ENCODE data around the gene AVL9. TPM values are rescaled to one million over a fixed set of nuclear protein-coding genes. Genes with fewer than 3 reads are reported as not detected.
A peak's percentile ranks its signal among the peaks of the same experiment; 100 is the strongest.

Gene AVL9
- total and polyA plus RNA-seq, 9 of the 15 experiments (the other 6 are each of a cell fraction or from before 2014, with no cell fraction given), result 6.4 to 66.2 (median 30.1) TPM

DNA sequence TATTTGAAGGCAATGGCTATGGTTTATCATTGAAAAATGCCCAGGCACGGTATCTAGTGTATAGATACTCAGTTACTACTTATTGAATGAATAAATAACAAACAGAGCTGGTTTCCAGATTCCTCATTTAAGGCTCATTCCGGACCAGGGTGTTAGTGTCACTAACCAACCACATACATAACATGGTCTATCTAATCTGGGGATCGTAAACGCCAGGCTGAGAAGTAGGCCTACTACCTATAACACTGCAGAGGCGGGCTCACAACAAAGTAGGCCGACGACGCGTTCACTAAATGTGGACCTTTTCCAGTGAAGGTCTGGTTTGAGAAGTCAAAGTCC, 5.5 kb upstream of the AVL9 start (continued):
- 0 out of 2 replicates have a peak, but pooled peaks have one; percentile 32 for TF ChIP-seq SMARCC2 (IDR thresholded peaks at IDR 0.05; ENCODE audit: low read depth)

DNA sequence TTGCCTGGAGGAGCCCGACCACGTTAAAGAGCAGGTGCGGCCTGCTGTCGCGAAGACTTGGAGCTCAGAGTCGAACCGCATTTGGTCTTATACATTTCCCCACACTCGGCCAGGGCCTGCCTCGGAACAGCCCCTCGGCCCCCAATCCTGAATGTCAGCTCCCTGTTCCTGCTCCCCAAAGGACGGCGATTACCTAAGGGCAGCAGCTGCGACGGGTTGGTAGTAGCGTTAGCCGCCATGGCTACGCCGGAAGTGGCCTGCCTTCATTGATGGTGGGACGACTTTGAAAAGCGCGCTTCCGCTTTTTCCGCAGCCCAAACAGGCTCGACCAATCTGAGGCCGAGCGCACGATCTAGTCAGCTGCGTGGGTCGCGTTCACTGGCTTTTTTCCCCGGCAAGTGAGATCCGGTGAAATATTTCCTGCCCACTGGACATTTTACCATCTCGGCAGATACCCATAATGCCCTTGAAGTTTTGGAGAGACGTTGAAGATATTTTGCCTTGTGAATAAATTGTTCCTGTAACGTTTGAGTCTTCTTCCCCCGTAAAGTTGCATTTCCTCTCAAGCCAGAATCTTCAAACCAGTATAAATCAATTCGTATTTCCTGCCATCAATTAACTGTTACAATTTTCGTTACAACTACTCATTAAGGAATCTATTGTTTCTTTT, 5.0 kb upstream of the AVL9 start, which contains the start of gene LSM5:
Gene LSM5 (minus strand): TSS at position 254 of the 670 bp plus-strand sequence. CDS start 15 bp downstream, at position 239.
- DNase-seq (ENCODE audit: extremely low read depth in 1 of 4, low spot score in 3 of 4) (peak; percentile 71 to 97 (median 77)), FAIRE-seq (peak; percentile 91), ATAC-seq (peak; percentile 87)
- H3K79me2 ChIP-seq (ENCODE audit: control insufficient read depth, insufficient read depth, low read length), result peaks cover 29% of the 10 kb centered on the region
- H3K9ac ChIP-seq (ENCODE audit: insufficient read depth in 1 of 2, low read depth in 2 of 2, low read length in 2 of 2), result peak within 1 kb of the TSS; percentile 88 to 95
- no peaks in the 10 kb centered on the region for H3K9me3 ChIP-seq (replicated peaks; ENCODE audit: control insufficient read depth, insufficient read depth, low read depth, low read length)
- intact Hi-C loops (cut with micrococcal nuclease) (loop anchor here (2.0 to 10.0 kb wide), 5 partner anchors 62 to 575 kb away; partner anchors contain the start of genes KBTBD2 and NT5C3A), in situ Hi-C loops (cut with MboI) (no loop called here)
- ChIA-PET POLR2A (interaction anchor here (0.6 to 1.7 kb wide), 9 partner anchors 9 to 778 kb away, joined by 3 to 5 read pairs (median 3); partner anchors contain the start of gene FKBP9), CTCF (ENCODE audit: low intra/inter-chr PET ratio) (no interaction called here)
- peaks cover 33% of the 10 kb centered on the region; the same call in 2 of the 3 replicates for H3K36me3 ChIP-seq (ENCODE audit: control insufficient read depth, insufficient read depth, low read length)
- no peaks in the 10 kb centered on the region for H4K20me1 ChIP-seq (replicated peaks; ENCODE audit: control insufficient read depth, insufficient read depth, low read length)
- peak within 1 kb of the TSS; percentile 87 for H2AFZ ChIP-seq (ENCODE audit: low read depth, low read length)
- H3K9me1 ChIP-seq (ENCODE audit: control insufficient read depth, insufficient read depth, low read length), result no peaks in the 10 kb centered on the region
- H3K4me2 ChIP-seq (ENCODE audit: insufficient read depth, low read length), result peak within 1 kb of the TSS; percentile 96
- H3K4me1 ChIP-seq (replicated peaks in 1 of 2; ENCODE audit: control insufficient read depth in 2 of 2, insufficient read depth in 2 of 2, low read length in 2 of 2), result peaks cover 0 to 3% of the 10 kb centered on the region in 2 experiments; a peak in 2 of 5 replicates
- H3K4me3 ChIP-seq, result peak within 1 kb of the TSS; percentile 62
- H3K27ac ChIP-seq (ENCODE audit: extremely low read depth, low read depth, low read length), result peak within 1 kb of the TSS; percentile 81
- no peaks in the 10 kb centered on the region for H3K27me3 ChIP-seq (ENCODE audit: control insufficient read depth in 2 of 2, insufficient read depth in 2 of 2, low read length in 2 of 2)
- no TSS peak for BruUV-seq (replicated peaks)
- WGBS (ENCODE audit: insufficient coverage, low coverage, missing lambda C conversion rate), result under 1% methylated on average over 36 of the region's 38 CpGs
- TF ChIP-seq ERF (CRISPR knock-in tag; IDR thresholded peaks at IDR 0.05) (no peak), MXI1 (IDR thresholded peaks at IDR 0.05; ENCODE audit: low read depth, low read length) (0 out of 2 replicates have a peak, but pooled peaks have one; percentile 11), GATAD2B (IDR thresholded peaks at IDR 0.05; ENCODE audit: borderline replicate concordance) (peak; percentile 53; the same call in 1 of the 2 replicates), ZKSCAN1 (IDR thresholded peaks at IDR 0.05; ENCODE audit: low read depth, low read length) (peak; percentile 83), ZC3H8 (IDR thresholded peaks at IDR 0.05) (0 out of 2 replicates have a peak, but pooled peaks have one; percentile 64), ZEB2 (IDR thresholded peaks at IDR 0.05) (peak; percentile 90), KAT2B (IDR thresholded peaks at IDR 0.05; ENCODE audit: low read depth, low read length) (no peak), MBD2 (IDR thresholded peaks at IDR 0.05; ENCODE audit: borderline replicate concordance, low read depth) (peak; percentile 75; the same call in 1 of the 2 replicates), MTA3 (IDR thresholded peaks at IDR 0.05; ENCODE audit: borderline replicate concordance) (peak; percentile 77; the same call in 1 of the 2 replicates), ARHGAP35 (IDR thresholded peaks at IDR 0.05; ENCODE audit: partially characterized antibody) (no peak), ZNF232 (CRISPR knock-in tag; IDR thresholded peaks at IDR 0.05) (0 out of 2 replicates have a peak, but pooled peaks have one; percentile 65), HNRNPH1 (optimal IDR thresholded peaks at IDR 0.05; ENCODE audit: low read depth, low read length) (no peak), HDAC8 (tag; IDR thresholded peaks at IDR 0.05) (peak; percentile 64; the same call in 1 of the 2 replicates), RFX7 (CRISPR knock-in tag; IDR thresholded peaks at IDR 0.05) (no peak), SMARCA5 (IDR thresholded peaks at IDR 0.05) (0 out of 2 replicates have a peak, but pooled peaks have one; percentile 33), RHOXF2B (CRISPR knock-in tag; conservative IDR thresholded peaks at IDR 0.05) (peak; percentile 47; the same call in 1 of the 2 replicates)
- TF ChIP-seq, protein P1, sequence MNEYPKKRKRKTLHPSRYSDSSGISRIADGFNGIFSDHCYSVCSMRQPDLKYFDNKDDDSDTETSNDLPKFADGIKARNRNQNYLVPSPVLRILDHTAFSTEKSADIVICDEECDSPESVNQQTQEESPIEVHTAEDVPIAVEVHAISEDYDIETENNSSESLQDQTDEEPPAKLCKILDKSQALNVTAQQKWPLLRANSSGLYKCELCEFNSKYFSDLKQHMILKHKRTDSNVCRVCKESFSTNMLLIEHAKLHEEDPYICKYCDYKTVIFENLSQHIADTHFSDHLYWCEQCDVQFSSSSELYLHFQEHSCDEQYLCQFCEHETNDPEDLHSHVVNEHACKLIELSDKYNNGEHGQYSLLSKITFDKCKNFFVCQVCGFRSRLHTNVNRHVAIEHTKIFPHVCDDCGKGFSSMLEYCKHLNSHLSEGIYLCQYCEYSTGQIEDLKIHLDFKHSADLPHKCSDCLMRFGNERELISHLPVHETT (CRISPR knock-in tag; conservative IDR thresholded peaks at IDR 0.05 in 1 of 2, IDR thresholded peaks at IDR 0.05 in 1 of 2), result peak in 1 of 2 experiments; percentile 26; a peak in 1 of 4 replicates
- TF ChIP-seq, protein P2, sequence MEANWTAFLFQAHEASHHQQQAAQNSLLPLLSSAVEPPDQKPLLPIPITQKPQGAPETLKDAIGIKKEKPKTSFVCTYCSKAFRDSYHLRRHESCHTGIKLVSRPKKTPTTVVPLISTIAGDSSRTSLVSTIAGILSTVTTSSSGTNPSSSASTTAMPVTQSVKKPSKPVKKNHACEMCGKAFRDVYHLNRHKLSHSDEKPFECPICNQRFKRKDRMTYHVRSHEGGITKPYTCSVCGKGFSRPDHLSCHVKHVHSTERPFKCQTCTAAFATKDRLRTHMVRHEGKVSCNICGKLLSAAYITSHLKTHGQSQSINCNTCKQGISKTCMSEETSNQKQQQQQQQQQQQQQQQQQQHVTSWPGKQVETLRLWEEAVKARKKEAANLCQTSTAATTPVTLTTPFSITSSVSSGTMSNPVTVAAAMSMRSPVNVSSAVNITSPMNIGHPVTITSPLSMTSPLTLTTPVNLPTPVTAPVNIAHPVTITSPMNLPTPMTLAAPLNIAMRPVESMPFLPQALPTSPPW (CRISPR knock-in tag; IDR thresholded peaks at IDR 0.05), result peak; percentile 1; the same call in 1 of the 2 replicates

Measured in K562 (cell line).